HepG2 (cell line): ENCODE data around the gene ACER3.

Experiments
- IRF9 ChIP-seq: sonication (generic); formaldehyde crosslinking; IDR thresholded peaks from 2 replicates; pipeline ENCODE4 v1.8.0; 2022; ENCODE audit warnings: missing genetic modification reagents, mild to moderate bottlenecking, borderline replicate concordance
- PHF21A ChIP-seq: sonication (generic); formaldehyde crosslinking; IDR thresholded peaks from 2 replicates; pipeline ENCODE4 v1.5.0; 2020; ENCODE audit warnings: mild to moderate bottlenecking, missing genetic modification reagents
- SMC3 ChIP-seq: IDR thresholded peaks from 2 replicates; pipeline ENCODE4 v1.6.1; 2011; ENCODE audit warnings: low read length, improper control_type of control experiment
- ZSCAN21 ChIP-seq: sonication (generic); formaldehyde crosslinking; IDR thresholded peaks from 2 replicates; pipeline ENCODE4 v1.8.0; 2022; ENCODE audit warnings: mild to moderate bottlenecking, missing genetic modification reagents, moderate library complexity, borderline replicate concordance

- TF ChIP-seq PHF21A (CRISPR knock-in tag) (no peak), IRF9 (CRISPR knock-in tag) (no peak), SMC3 (no peak), ZSCAN21 (CRISPR knock-in tag) (no peak)
Observed at GRCh38 chr11:77072851-77073327, 212.2 kb downstream of the ACER3 start.
